HUES48 (cell line): ENCODE results near the gene NBPF3.

Experiments used
- H3K27ac ChIP-seq: one replicate; pipeline ENCODE4 v1.7.0; 2013; ENCODE audit warnings: low read depth, low read length, inconsistent platforms
- H3K27me3 ChIP-seq: 2 replicates; pipeline ENCODE4 v1.6.1; 2013; ENCODE audit warnings: mild to moderate bottlenecking, low read length; ENCODE audit not compliant: control insufficient read depth, insufficient read depth
- H3K36me3 ChIP-seq: 2 replicates; pipeline ENCODE4 v1.6.1; 2013; ENCODE audit warnings: low read length; ENCODE audit not compliant: control insufficient read depth, insufficient read depth
- H3K4me1 ChIP-seq: 2 replicates; pipeline ENCODE4 v1.6.1; 2013; ENCODE audit warnings: mild to moderate bottlenecking, low read length; ENCODE audit not compliant: control insufficient read depth, insufficient read depth
- H3K4me3 ChIP-seq: 2 replicates; pipeline ENCODE4 v1.5.1; 2013; ENCODE audit warnings: mild to moderate bottlenecking, low read depth, low read length
- H3K9ac ChIP-seq: 2 replicates; pipeline ENCODE4 v1.6.1; 2013; ENCODE audit warnings: mild to moderate bottlenecking, low read depth, low read length, moderate library complexity
- H3K9me3 ChIP-seq: 2 replicates; pipeline ENCODE4 v1.6.1; 2013; ENCODE audit warnings: low read length; ENCODE audit not compliant: control insufficient read depth, insufficient read depth

The NBPF3 gene

DNA sequence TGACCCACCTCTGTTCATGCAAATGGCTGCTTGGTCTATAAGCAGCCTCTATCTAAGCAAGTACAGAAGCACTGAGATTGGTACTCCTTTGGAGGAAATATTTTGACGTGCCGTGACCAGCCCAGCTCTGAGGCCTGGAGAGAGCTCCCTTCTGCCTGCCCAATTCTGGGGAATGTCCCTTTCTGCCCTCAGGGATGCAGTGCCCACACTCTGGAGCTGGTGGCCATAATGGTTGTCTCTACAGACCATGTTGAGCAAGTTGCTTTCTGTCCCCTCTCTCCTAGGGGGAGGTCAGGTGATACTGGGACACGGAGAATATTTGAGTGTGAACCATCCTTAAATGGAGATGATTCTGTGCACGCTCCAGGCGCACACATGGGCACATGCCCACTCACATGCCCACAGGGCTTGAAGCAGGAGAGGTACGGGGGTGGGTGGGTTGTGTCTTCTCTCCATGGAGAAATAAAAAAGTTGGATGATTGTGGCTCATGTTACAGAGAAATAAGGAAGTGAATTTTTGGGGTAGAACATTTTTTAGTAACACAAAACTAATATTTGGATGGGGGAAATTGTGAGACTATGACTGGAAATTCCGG is 55.4 kb downstream of the NBPF3 start:
- Histone ChIP-seq H3K9me3 (peaks cover 6% of the 10 kb centered on the region), H3K9ac (no peak overlapping the region), H3K4me1 (peaks cover 6% of the 10 kb centered on the region; the same call in 1 of the 2 replicates), H3K4me3 (no peak overlapping the region), H3K36me3 (no peaks in the 10 kb centered on the region), H3K27me3 (no peaks in the 10 kb centered on the region), H3K27ac (no peak overlapping the region)

DNA sequence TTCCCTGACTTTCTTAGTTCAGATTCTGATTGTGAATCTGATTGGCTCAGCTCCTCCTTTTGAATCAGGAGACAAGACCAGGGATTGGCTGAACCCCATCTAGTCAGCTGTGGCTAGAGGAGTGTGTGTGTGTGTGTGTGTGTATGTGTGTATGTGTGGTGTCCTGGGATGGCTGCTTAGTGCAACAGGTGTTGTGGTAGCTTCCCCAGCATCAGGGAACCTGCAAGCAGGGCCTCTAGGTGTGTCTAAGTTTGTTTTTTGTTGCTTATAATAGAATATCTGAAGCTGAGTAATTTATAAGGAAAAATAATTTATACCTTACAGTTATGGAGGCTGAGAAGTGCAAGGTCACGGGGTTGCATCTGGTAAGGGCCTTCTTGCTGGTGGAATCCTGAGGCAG is 56.1 kb downstream of the NBPF3 start:
- peaks cover 6% of the 10 kb centered on the region; the same call in 1 of the 2 replicates for H3K4me1 ChIP-seq
- H3K36me3 ChIP-seq = no peaks in the 10 kb centered on the region
- no peak overlapping the region for H3K27ac ChIP-seq
- no peaks in the 10 kb centered on the region for H3K9me3 ChIP-seq
- no peak overlapping the region for H3K9ac ChIP-seq
- no peaks in the 10 kb centered on the region for H3K27me3 ChIP-seq
- H3K4me3 ChIP-seq = no peak overlapping the region

DNA sequence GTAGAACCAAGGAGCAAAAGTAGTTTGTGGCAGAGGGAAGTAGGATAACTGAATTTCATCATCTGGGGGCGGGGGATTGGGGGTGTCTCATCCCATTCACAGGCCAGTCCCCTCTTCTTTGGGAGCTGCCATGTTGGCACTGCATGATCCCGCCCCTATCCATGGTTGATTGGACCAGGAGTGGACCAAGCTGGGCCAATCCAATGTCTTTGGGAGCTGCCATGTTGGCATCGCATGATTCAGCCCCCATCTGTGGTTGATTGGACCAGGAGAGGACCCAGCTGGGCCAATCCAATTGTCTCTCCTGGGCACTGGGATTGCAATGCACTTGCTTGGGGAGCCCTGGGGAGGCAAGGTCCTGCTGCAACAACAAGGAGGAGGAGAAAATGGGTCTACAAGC is 56.9 kb downstream of the NBPF3 start:
- Histone ChIP-seq H3K4me1 (peaks cover 4% of the 10 kb centered on the region; the same call in 1 of the 2 replicates), H3K9ac (no peak overlapping the region), H3K36me3 (no peaks in the 10 kb centered on the region), H3K27me3 (no peaks in the 10 kb centered on the region), H3K9me3 (no peaks in the 10 kb centered on the region), H3K27ac (no peak overlapping the region), H3K4me3 (no peak overlapping the region)

DNA sequence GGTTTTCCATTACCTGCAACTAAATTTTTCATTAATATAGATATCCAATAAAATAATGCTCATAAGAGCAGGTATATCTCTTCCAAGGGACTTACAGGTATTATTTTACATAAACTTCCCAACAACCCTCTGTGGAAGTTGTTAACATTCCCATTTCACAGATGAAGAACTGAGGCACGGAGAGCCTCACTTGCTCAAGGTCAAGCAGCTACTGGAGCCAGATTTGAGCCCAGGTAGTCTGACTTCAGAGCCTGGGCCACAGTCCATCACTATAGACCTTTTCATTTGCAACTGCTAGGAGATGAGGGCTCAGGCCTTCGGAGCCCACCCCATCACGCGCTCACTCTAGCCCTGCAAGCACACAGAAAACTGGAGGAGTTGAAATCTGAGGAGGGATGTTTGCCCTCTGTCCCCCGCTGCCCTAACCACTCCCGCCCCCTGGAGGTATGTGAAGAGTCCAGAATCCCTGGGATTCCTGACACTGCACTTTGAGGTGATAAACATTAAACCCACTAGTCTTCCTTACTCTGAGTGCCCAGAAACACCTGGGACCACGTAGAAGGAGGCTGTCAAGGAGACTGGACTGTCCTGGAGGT is 57.6 kb downstream of the NBPF3 start:
- Histone ChIP-seq H3K4me1 (no peaks in the 10 kb centered on the region; the same call in 1 of the 2 replicates), H3K27ac (no peak overlapping the region), H3K27me3 (no peaks in the 10 kb centered on the region), H3K9ac (no peak overlapping the region), H3K4me3 (no peak overlapping the region), H3K9me3 (no peaks in the 10 kb centered on the region), H3K36me3 (no peaks in the 10 kb centered on the region)

DNA sequence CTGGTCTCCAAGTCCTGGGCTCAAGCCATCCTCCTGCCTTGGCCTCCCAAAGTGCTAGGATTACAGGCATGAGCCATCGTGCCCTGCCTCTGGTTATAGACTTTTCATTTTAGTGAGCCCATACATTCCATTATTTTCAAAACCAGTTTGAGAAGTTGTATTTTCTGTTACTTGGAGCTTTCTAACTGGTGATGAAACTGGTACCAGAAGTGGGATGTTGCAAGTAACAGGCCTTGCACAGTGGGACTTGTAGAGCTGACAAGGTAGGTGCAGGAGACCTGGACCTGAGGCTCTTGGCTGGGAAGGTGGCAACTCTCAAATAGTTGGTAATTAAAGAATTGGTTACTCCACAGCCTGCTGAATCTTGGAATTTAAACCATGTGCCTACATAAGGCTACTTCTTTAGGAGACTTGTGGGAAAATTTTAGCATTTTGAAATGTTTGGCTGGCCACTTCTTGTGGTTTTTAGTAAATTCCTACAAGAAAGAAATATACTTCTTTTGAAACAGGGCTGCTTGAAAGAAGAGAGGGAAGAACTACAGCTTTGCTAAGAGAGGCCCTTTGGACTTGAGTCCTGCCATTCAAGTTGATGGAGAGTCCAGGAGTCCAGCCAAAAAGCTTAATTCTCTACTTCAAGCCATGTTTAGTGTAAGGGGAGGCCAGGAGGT is 59.5 kb downstream of the NBPF3 start:
- Histone ChIP-seq H3K27me3 (no peaks in the 10 kb centered on the region), H3K4me1 (no peaks in the 10 kb centered on the region; the same call in 1 of the 2 replicates), H3K4me3 (no peak overlapping the region), H3K36me3 (no peaks in the 10 kb centered on the region), H3K9me3 (0 out of 2 replicates have a peak, but pooled peaks cover 2% of the 10 kb centered on the region), H3K27ac (no peak overlapping the region), H3K9ac (no peak overlapping the region)

DNA sequence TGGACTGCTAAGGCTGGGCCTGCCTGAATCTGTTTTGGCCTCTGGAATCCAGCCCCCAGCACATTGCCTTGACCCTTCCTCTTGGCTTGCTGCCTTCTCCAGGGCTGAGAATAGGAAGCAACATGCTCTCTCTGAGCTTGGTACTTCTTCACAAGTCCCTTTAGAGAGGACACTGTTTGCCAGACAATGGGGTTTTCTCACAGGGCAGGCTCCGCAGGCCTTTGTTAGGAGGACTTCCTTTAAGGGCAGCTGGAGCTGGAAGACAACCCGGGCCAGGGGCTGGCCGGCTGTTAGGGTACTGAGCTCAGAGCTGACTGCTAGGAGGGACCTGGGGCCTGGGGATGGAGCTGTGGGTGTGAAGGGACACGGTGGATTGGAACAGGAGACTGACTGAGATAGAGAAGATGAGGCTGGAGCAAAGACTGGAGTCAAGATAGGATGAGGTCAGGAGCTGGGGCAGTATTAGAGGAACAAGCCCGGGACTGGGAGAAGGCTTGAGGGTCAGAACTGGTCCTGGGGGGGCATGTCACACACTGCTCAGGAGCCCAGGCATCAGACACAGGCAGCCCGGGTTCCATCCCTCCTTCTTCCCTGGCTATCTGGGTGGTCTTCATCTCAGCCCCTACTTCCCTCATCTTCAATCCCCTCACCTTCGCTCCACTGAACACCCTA is 63.9 kb downstream of the NBPF3 start:
- no peak overlapping the region for H3K27ac ChIP-seq
- H3K9ac ChIP-seq = no peak overlapping the region
- peaks cover 6% of the 10 kb centered on the region; the same call in 1 of the 2 replicates for H3K4me1 ChIP-seq
- H3K4me3 ChIP-seq = no peak overlapping the region
- H3K36me3 ChIP-seq = no peaks in the 10 kb centered on the region
- H3K27me3 ChIP-seq = peaks cover 13% of the 10 kb centered on the region
- H3K9me3 ChIP-seq = 0 out of 2 replicates have a peak, but pooled peaks cover 2% of the 10 kb centered on the region

DNA sequence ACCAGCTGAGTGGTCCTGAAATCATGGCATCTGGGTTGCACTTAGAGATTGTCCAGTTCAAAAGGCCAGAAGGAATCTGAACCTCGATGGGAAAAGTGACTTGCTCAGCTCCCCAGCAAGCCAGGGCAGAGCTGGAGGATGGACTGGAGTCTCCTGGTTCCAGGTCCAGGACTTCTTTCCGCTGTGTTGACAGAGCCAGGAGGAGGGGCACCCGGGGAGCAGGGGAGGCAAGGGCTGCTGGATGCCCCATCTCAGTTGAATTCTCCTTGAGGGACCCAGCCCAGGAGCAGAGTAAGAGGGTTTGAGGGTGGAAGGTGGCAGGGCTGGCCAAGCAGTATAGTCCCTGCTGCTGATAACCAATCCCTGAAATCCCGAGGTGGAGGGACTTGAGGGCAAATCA is 66.9 kb downstream of the NBPF3 start:
- Histone ChIP-seq H3K4me1 (peaks cover 23% of the 10 kb centered on the region), H3K27me3 (peaks cover 13% of the 10 kb centered on the region), H3K4me3 (no peak overlapping the region), H3K9ac (no peak overlapping the region), H3K36me3 (peaks cover 3% of the 10 kb centered on the region; the same call in 1 of the 2 replicates), H3K27ac (no peak overlapping the region), H3K9me3 (0 out of 2 replicates have a peak, but pooled peaks cover 2% of the 10 kb centered on the region)

DNA sequence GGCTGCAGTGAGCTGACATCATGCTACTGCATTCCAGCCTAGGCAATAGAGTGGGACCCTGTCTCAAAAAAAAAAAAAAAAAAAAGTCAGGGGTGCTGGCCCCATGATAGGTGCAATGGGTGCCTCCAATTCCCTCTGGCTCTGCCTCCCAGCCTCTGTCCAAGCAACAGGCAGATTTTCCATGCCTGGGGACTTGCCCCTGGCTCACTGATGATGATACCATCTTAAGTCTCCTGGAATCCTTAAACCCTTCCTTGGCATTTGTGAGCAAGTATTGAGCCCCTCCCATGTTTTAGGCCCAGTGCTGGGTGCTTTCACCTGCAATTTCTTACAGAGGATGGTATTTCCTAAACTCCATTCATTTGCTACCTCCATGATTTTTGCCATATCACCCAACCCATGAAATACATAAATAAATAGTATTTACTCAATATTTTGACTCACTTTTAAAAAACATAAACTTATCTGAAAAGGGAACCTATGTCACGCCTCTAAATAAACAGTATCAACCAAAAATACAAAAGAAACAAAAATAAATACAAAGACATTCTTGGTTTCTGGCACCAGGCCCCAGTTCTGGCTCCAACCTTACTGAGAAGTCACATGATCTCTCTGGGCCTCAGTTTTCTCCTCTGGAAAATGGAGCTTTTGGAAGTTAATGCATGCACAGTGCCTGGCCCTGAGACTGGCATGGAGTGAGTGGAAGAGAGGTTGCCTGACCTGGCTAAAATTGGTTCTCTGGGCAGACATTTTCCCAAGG is 67.8 kb downstream of the NBPF3 start:
- Histone ChIP-seq H3K4me3 (no peak overlapping the region), H3K27ac (no peak overlapping the region), H3K36me3 (peaks cover 11% of the 10 kb centered on the region; the same call in 1 of the 2 replicates), H3K27me3 (peaks cover 13% of the 10 kb centered on the region), H3K4me1 (peaks cover 23% of the 10 kb centered on the region), H3K9me3 (0 out of 2 replicates have a peak, but pooled peaks cover 2% of the 10 kb centered on the region), H3K9ac (no peak overlapping the region)

DNA sequence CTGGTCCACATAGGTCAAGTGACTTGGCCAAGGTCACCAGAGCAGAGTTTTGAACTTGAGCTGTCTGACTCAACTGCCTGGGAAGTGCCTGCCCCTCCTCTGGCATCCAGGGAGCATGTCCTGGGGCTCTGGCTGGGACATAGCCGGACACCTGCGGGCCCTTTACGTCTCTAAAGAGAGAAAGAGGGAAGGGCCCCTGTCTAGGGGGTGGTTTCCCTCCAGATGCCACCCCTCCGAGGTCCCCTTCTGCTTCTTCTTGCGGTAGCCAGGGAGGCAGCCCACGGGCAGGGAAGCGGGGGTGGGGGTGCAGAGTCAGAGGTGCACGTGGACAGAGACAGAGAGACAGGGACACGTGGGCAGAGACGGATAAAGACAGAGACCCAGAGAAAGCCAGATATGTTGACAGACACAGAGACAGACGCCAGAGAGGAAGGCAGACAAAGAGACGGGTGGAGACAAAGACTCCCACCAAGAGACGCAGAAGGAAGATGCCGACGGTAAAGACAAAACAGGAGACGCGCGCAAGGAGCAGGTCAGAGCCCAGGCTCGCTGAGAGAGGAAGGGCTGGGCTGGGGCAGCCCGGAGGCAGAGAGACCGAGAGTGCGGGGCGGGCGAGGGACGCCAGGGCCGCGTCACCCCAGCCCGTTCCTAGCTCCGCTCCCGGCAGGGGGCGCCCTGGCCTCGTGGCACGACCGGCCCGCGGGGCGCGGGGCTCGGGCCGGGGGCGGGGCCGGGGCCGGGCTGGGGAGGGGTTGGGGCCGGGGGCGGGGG is 68.8 kb downstream of the NBPF3 start:
- Histone ChIP-seq H3K27ac (no peak overlapping the region), H3K4me1 (peaks cover 23% of the 10 kb centered on the region), H3K9me3 (no peaks in the 10 kb centered on the region), H3K27me3 (peaks cover 13% of the 10 kb centered on the region), H3K4me3 (peak overlapping the region; percentile 89), H3K36me3 (peaks cover 11% of the 10 kb centered on the region; the same call in 1 of the 2 replicates), H3K9ac (peak overlapping the region; percentile 30)
